ENCODE results near the gene REEP3.

REEP3 gene

GRCh38 chr10:63591600-63592379 is 70.6 kb downstream of the REEP3 start:
- no peak for DNase-seq

GRCh38 chr10:63593576-63593975 is 72.4 kb downstream of the REEP3 start:
- DNase-seq: no peak

GRCh38 chr10:63595072-63595471 is 73.9 kb downstream of the REEP3 start:
- no peak for DNase-seq

GRCh38 chr10:63596924-63597323 is 75.7 kb downstream of the REEP3 start:
- DNase-seq: no peak

GRCh38 chr10:63600540-63600939 is 79.3 kb downstream of the REEP3 start:
- no peak for DNase-seq

- DNase-seq: no peak
Measured at GRCh38 chr10:63603709-63604445, 82.7 kb downstream of the REEP3 start.

GRCh38 chr10:63605197-63605967 is 84.2 kb downstream of the REEP3 start:
- DNase-seq: peak; percentile 5

- no peak for DNase-seq
Measured at GRCh38 chr10:63608511-63608910, 87.3 kb downstream of the REEP3 start.

GRCh38 chr10:63611078-63611477 is 89.9 kb downstream of the REEP3 start:
- DNase-seq: no peak

GRCh38 chr10:63614371-63614891 is 93.2 kb downstream of the REEP3 start:
- peak; percentile 49 for DNase-seq

- DNase-seq: no peak
Measured at GRCh38 chr10:63618552-63618951, 97.4 kb downstream of the REEP3 start.

- DNase-seq: no peak
Measured at GRCh38 chr10:63619426-63619825, 98.2 kb downstream of the REEP3 start.

- DNase-seq: peak; percentile 21
Measured at GRCh38 chr10:63622097-63622496, 100.9 kb downstream of the REEP3 start.

- no peak for DNase-seq
Measured at GRCh38 chr10:63624701-63625100, 103.5 kb downstream of the REEP3 start.

GRCh38 chr10:63627396-63627795 is 106.2 kb downstream of the REEP3 start:
- DNase-seq: no peak

GRCh38 chr10:63627881-63628296 is 106.7 kb downstream of the REEP3 start:
- peak; percentile 44 for DNase-seq

GRCh38 chr10:63628526-63629362 is 107.5 kb downstream of the REEP3 start:
- peak; percentile 97 for DNase-seq

GRCh38 chr10:63629363-63630084 is 108.3 kb downstream of the REEP3 start:
- DNase-seq: peak; percentile 94

- peak; percentile 95 for DNase-seq
Measured at GRCh38 chr10:63630085-63630930, 109.1 kb downstream of the REEP3 start.

GRCh38 chr10:63630931-63631680 is 109.9 kb downstream of the REEP3 start:
- no peak for DNase-seq
